Osteocyte (in vitro differentiated cells): ENCODE results near the gene RELT. TPM values are rescaled to one million over a fixed set of nuclear protein-coding genes. Genes with fewer than 3 reads are reported as not detected.
A peak's percentile ranks its signal among the peaks of the same experiment; 100 is the strongest.

ENCODE experiments used
- DNase-seq: peaks from one replicate; pipeline ENCODE4 v3.0.0; 2021; ENCODE audit warnings: mixed read lengths; ENCODE audit not compliant: unreplicated experiment; ENCODE audit errors: extremely low spot score
- H3K27ac Mint-ChIP-seq: one replicate; pipeline ENCODE4 v1.8.0; 2021; ENCODE audit warnings: mild to moderate bottlenecking, mixed read lengths; ENCODE audit not compliant: unreplicated experiment
- H3K27me3 Mint-ChIP-seq: one replicate; pipeline ENCODE4 v1.8.0; 2021; ENCODE audit warnings: mixed read lengths; ENCODE audit not compliant: unreplicated experiment
- H3K36me3 Mint-ChIP-seq: one replicate; pipeline ENCODE4 v1.8.0; 2021; ENCODE audit warnings: mixed read lengths; ENCODE audit not compliant: unreplicated experiment
- H3K4me1 Mint-ChIP-seq: one replicate; pipeline ENCODE4 v1.8.0; 2021; ENCODE audit warnings: mixed read lengths; ENCODE audit not compliant: unreplicated experiment
- H3K4me3 Mint-ChIP-seq: one replicate; pipeline ENCODE4 v1.8.0; 2021; ENCODE audit warnings: mild to moderate bottlenecking, moderate library complexity, mixed read lengths; ENCODE audit not compliant: unreplicated experiment
- H3K9me3 Mint-ChIP-seq: one replicate; pipeline ENCODE4 v1.8.0; 2021; ENCODE audit warnings: mixed read lengths; ENCODE audit not compliant: unreplicated experiment
- CTCF ChIP-seq: fragments of 200-600 bp; sonication (generic); IDR thresholded peaks from 2 replicates; pipeline ENCODE4 v1.5.0; 2021; ENCODE audit warnings: antibody characterized with exemption, mild to moderate bottlenecking, moderate library complexity
- total RNA-seq: library from RNA; stranded (reverse); gene quantifications from 2 replicates; pipeline ENCODE4 v1.2.1, GENCODE V29; 2021

RELT gene
- total RNA-seq, 1 donor from 2014 or later = 3.3 TPM

- no peak for TF ChIP-seq CTCF
- no peaks in the 10 kb centered on the region for H3K36me3 Mint-ChIP-seq
- peaks cover 65% of the 10 kb centered on the region for H3K4me1 Mint-ChIP-seq
- H3K4me3 Mint-ChIP-seq = peak overlapping the region; percentile 50
- no peaks in the 10 kb centered on the region for H3K27me3 Mint-ChIP-seq
- H3K27ac Mint-ChIP-seq = peak overlapping the region; percentile 70
- no peak for DNase-seq
- H3K9me3 Mint-ChIP-seq = no peaks in the 10 kb centered on the region
These were observed 12.3 kb downstream of the RELT start for GRCh38 chr11:73388265-73389133.

- no peak for TF ChIP-seq CTCF
- H3K27ac Mint-ChIP-seq = peak overlapping the region; percentile 67
- H3K36me3 Mint-ChIP-seq = no peaks in the 10 kb centered on the region
- H3K4me3 Mint-ChIP-seq = no peak overlapping the region
- no peaks in the 10 kb centered on the region for H3K27me3 Mint-ChIP-seq
- no peak for DNase-seq
- H3K4me1 Mint-ChIP-seq = peaks cover 59% of the 10 kb centered on the region
- no peaks in the 10 kb centered on the region for H3K9me3 Mint-ChIP-seq
These were observed 12.9 kb downstream of the RELT start for GRCh38 chr11:73389134-73389525.

GRCh38 chr11:73389916-73390315 is 13.7 kb downstream of the RELT start:
- Mint-ChIP-seq H3K27ac (no peak overlapping the region), H3K36me3 (no peaks in the 10 kb centered on the region), H3K9me3 (no peaks in the 10 kb centered on the region), H3K4me1 (peaks cover 51% of the 10 kb centered on the region), H3K4me3 (no peak overlapping the region), H3K27me3 (no peaks in the 10 kb centered on the region)
- no peak for DNase-seq
- no peak for TF ChIP-seq CTCF

GRCh38 chr11:73390601-73391565 is 14.7 kb downstream of the RELT start:
- DNase-seq = no peak
- Mint-ChIP-seq H3K27ac (no peak overlapping the region), H3K4me1 (peaks cover 41% of the 10 kb centered on the region), H3K36me3 (no peaks in the 10 kb centered on the region), H3K4me3 (no peak overlapping the region), H3K9me3 (no peaks in the 10 kb centered on the region), H3K27me3 (no peaks in the 10 kb centered on the region)
- TF ChIP-seq CTCF = no peak

- Mint-ChIP-seq H3K9me3 (no peaks in the 10 kb centered on the region), H3K36me3 (no peaks in the 10 kb centered on the region), H3K27me3 (no peaks in the 10 kb centered on the region), H3K27ac (no peak overlapping the region), H3K4me3 (no peak overlapping the region), H3K4me1 (peaks cover 34% of the 10 kb centered on the region)
- no peak for TF ChIP-seq CTCF
- no peak for DNase-seq
These were observed 15.5 kb downstream of the RELT start for GRCh38 chr11:73391665-73392064.
